Left forelimb (tissue), 1 donor: ENCODE results near the gene ZBTB49.
"Not testable (repeated sequence)": the region's sequence is repeated elsewhere in the genome, so short reads cannot be mapped to it uniquely, and the experiment has no call there.

Experiments used
- DNase-seq: peaks from one replicate; pipeline ENCODE4 v3.0.0-alpha.2; 2018; ENCODE audit warnings: low spot score

ZBTB49 gene, protein sequence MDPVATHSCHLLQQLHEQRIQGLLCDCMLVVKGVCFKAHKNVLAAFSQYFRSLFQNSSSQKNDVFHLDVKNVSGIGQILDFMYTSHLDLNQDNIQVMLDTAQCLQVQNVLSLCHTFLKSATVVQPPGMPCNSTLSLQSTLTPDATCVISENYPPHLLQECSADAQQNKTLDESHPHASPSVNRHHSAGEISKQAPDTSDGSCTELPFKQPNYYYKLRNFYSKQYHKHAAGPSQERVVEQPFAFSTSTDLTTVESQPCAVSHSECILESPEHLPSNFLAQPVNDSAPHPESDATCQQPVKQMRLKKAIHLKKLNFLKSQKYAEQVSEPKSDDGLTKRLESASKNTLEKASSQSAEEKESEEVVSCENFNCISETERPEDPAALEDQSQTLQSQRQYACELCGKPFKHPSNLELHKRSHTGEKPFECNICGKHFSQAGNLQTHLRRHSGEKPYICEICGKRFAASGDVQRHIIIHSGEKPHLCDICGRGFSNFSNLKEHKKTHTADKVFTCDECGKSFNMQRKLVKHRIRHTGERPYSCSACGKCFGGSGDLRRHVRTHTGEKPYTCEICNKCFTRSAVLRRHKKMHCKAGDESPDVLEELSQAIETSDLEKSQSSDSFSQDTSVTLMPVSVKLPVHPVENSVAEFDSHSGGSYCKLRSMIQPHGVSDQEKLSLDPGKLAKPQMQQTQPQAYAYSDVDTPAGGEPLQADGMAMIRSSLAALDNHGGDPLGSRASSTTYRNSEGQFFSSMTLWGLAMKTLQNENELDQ

DNA sequence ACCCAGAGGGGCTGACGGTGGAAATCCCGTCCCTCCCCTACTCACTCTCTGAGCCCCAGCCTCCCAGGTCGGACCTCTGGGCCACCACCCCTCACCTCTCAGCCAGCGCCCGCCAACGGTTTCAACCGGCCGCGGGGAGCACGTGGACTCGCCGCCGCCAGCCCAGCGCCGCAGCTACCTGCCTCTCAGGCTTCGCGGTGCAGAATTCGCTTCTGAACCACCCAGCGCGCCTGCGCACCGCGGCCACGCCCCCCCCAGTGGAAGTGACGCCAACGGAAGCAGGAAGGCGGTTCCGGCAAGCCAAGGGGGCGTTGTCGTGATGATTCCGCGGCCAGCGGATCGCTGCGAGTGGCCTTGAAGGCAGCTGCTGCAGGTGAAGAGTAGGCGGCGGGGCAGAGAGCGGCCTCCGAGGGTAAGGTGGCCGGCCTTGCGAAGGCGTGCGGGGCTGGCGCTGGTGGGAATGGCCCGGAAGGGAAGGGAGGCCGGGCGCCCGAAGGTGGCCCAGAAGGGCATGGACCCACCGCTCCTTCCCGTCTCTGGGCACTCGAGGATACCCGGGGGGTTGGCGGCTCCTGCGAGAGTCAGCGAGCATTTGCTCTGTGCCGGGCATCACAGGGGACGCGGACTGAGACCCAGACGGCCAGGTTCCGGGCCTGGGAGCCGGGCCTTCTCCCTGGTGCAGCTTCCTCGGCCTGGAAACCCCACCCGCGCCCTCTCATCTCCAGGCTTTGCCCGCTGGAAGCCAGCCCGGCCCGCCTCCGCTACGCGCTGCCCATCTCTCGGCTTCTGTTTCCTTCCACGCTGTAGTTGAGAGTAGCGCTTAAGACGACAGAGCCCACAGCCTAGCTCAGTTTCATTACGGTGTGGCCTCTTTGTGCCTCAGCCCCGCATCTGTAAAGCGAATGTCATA is at the start of gene ZBTB49, which contains the start of gene LYAR:
Gene ZBTB49 (plus strand): TSS at position 311 of the 910 bp plus-strand sequence. CDS start 9,695 bp downstream, outside the sequence.
Gene LYAR (minus strand): TSS at position 214 of the 910 bp plus-strand sequence. CDS start 6,412 bp downstream, outside the sequence.
- peak; percentile 96 for DNase-seq

DNA sequence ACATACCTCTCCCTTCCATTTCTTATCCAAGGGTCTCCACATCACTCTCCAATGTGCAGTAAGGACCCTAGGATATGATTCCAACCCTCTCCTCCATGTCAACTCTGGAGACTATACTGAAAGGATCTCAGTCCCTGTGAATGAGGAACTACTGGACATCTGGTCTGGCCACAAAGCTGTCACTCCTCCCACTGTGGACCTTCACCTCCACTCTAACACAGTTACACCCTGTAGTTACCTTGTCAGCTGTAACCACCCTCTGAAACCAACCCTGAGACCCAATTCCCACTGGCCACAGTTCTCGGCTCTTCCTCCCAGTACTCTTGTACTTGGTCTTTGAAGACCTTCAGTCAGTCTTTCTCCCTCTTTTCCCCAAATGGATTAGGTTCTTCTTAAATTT is 44.9 kb upstream of the ZBTB49 start:
- no peak for DNase-seq

DNA sequence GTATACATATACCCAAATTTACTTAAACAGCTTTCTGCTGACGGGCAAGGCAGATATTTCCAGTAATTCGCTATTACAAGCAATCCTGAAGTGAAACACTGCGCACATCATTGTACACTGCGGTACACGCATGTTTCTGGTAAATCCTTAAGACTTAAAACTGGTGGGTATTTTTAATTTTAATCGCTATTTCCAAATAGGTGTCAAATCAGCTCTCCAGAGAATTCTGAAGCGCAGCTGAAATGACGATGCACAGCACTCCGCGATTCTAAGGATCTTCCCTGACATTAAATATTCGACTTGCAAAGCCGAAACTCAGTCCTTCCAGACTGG is 42.4 kb upstream of the ZBTB49 start:
- no peak for DNase-seq

DNA sequence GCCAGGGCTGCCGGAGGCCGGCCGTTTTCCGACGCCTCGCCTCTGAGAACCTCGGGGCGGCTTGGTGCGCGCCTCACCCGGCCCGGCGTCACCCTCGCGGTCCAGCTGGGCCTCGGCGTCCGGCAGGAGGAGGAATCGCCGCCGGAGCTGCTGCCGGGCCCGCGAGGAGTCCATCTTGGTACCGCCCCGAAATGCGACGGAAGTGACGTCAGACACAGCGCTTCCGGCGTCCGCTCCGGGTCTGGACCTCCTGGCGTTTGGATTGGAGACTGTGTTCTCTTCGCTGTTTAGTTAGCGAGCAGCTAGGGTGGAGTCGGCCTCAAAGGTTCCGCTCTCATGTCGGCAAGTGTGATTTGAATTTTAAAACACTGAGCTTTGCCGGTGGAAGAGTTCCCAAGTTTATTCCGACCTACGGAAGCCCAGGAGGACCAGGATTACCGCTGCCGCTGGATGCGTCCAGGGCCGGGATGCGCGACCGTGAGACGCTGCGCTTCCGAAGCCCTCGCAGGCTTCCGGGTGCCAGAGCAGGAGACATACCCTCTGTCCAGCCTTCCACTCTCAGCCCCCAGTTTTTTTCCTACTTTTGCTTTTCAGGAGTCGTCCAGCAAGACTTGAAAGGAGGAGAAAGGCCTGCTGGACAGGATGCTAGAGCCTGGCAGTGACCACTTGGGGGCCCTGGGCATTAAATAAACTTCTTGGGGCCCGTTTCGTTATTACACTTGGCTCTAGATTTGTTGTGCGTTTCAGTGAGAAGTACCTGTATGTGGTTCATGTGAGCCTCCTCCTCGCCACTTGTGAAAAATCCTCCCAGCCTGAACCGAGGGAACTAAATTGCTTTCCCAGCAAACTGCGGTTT is 41.8 kb upstream of the ZBTB49 start, which contains the start of gene TMEM128:
Gene TMEM128 (minus strand): TSS at position 195 of the 856 bp plus-strand sequence. CDS start 21 bp downstream, at position 174.
- peak; percentile 97 for DNase-seq

DNA sequence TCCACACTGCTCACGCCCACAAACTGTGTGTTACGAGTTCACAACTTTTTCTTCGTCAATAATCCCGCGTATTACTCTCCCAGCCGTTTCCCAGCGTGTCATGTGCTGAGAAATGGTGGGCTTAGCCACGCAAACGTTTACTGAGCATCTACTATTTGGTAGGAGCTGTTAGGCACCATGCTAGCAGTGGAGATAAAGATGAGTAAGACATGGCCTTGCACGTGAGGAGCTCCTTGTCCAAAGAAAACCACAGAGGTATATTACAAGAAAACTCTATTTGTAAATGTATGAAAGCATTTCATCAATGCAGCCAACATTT is 41.2 kb upstream of the ZBTB49 start:
- DNase-seq: no peak

DNA sequence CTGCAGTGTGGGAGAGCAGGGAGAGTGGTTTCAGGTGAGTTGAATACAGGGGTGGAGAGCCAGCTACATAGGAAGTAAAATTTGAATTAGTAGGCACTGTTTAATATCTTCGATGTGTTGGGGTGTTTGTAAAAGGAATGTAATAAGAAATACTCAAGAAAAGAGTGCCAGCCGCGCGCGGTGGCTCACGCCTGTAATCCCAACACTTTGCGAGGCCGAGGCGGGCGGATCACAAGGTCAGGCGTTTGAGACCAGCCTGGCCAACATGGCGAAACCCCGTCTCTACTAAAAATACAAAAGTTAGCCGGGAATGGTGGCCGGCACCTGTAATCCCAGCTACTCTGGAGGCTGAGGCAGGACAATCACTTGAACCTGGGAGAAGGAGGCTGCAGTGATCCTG is 40.7 kb upstream of the ZBTB49 start:
- DNase-seq: not testable (repeated sequence)

DNA sequence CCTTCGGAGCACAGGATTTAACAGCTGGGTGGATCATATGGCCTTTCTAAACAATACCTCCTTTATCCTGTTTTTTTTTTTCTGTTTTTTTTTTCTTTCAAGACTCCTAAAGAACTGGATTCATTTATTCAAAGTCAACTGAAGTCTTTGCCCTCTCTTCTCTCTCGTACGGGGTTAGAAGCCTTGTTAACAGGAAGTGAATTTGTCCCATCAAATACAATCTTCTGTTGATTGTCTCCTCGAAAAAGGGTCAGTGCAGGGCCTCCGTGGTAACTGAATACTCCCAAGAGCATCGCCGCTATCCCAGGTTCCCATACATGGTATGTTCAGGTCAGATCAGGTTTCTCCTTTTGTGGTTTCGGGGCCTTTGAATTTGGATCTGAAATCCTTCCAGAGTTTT is 40.2 kb upstream of the ZBTB49 start:
- no peak for DNase-seq

DNA sequence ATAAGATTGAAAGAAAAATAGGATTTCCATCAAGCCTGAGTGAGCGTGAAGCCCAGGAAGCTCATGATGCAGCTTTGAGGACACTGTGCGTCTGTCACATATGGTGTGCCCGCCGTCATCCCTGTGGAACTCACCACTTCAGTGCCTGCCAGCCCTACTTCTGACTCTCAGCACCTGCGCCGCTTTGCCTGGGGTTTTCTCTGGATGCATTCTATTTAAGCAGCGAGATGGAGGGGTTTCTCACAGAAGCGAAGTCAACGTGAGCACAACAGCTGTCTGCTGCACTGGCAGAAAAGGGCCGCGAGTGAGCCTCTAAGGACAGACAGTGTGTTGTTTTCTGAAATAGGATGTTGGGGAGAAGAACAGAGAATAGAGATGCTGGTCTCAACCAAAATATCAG is 35.9 kb upstream of the ZBTB49 start:
- no peak for DNase-seq

DNA sequence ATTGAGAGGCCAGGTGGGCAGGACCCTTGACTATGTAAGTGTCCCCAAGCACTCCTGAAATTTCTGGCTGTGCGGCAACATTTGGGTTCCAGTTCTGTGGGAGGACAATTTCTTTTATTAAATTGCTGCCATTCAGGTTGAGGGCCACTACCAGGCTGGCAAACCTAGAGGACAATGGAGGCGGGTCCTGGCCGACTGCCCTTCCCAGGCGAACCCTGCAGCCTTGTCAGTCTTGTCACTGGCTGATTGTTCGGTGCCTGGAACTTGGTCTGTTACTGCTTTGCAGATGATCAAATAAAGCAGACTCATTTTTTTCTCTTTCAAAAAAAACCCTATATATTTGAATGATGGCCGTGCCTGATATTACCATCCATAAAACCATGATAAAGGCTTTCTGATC is 35.4 kb upstream of the ZBTB49 start:
- no peak for DNase-seq

DNA sequence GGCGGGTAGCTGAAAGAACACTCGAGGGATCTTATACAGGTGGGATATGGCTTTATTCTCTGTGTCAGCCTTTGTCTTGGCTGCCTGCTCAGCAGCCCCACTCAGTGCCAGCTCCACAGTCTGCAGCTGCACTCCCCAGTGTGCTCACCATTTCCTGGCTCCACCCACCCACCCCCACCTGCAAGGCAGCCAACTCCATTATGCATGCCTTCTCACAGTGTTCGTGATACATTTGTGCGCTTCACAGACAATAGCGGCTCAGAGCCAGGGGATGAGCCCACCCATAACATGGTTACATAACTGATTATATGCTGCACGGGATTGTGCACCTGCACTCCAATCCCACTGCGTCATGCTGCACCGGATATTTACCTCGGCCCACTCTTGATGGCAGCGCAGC is 33.3 kb upstream of the ZBTB49 start:
- no peak for DNase-seq

DNA sequence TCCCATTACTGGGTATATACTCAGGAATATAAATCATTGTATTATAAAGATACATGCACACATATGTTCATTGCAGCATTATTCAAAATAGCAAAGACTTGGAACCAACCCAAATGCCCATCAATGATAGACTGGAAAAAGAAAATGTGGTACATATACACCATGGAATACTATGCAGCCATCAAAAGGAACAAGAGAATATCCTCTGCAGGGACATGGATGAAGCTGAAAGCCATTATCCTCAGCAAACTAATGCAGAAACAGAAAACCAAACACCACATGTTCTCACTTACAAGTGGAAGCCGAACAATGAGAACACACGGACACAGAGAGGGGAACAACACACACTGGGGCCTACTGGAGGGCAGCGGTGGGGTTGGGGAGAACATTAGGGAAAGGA is 32.3 kb upstream of the ZBTB49 start:
- DNase-seq: not testable (repeated sequence)

DNA sequence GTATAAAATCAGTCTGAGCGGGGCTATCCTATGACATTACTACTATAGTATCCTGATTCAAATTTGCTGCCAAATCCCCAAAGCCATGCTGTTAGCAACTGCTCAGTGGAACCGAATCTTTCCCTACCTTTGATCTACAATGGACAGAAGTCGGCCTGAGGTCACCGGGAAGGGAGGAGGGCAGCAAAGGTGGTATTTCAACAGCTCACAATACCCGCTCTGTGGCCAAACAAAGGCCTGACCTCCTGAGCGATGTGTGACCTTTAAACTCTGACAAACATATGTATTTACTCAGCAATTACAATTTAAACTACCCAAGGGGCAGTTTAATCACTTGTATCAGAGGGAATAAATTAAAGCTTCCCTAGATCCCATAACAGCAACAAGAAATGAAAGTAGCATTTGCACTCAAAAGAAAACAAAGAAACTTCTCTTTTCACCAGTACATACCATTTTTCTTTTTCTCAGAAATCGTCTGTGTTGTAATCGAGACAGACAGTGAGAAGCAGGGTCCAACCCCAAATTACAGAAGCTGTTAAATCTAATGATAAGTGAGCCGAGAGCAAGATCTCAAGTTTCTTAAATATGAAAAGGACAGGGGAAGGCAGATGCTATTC is 30.5 kb upstream of the ZBTB49 start:
- no peak for DNase-seq

DNA sequence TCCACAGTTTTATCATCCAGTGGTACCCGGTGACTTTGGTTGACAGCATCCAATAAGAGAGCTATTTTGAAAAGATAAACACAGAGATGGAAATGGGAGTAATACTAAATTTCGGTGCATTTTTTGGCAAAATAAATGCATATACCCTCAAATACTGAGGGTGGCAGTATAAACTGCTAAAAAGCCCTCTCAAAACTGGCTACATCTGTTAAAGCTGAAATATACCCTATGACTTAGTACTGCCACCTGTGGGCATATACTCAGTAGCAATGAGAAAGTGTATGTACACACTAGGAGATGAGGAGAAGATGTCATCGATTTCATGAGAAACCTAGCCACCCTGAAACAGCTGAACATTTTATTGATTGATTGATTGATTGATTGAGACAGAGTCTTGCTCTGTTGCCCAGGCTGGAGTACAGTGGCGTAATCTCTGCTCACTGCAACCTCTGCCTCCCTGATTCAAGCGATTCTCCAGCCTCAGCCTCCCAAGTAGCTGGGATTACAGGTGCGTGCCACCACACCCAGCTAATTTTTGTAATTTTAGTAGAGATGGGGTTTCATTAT is 29.8 kb upstream of the ZBTB49 start:
- DNase-seq: no peak

DNA sequence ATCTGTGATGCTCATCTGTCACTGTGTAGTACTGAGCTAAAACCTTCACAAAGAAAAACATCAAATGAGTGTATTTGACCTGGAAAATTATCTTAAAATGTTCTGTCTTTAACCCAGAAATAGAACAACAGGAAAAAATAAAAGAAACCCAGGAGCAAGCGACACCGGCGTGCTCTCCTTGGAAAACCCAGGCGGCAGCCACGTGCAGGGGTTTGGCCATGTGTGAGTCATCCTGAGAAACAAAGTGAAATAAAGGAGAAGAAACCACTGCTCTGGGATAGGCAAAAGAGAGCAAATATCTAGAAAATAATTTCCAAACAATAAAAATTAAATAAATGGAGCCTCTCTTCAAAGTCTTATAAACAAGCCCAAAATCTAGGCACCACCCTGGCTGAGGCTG is 22.1 kb upstream of the ZBTB49 start:
- DNase-seq: no peak

DNA sequence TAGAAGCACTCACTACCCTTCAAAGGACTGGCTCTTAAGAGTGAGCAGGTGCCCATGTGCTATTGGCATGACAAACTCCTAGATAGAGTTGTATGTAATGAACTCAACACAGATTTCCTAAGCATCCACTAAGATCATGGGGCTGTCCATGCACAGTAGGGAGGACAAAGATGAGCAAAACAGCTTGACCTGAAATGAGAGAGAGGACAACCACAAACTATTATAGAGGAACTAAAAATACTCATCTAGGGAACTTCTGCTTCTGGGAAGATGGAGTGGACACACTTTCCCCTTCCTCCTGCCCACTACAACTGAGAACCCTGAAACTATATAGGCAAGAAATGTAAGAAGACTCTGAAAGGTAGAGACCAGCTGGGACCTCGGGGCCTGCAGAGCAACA is 21.3 kb upstream of the ZBTB49 start:
- DNase-seq: no peak

DNA sequence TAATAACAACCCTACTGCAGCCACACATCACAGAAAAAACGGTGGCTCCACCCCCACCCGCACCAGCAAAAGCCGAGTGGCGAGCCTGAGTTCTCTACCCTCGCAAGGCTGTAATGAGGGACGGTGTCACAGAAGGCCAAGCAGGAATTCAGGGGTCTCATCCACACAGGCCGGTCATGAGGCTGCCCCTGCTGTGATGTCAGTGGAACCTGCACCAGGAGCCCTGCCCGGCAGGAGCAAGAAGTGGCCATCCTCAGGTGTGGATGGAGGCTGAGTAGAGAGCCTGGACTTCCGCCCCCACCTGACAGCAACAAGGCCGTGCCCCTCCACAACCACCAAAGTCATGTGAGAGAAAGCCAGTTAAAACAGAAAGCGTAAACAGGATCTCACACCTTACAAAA is 20.7 kb upstream of the ZBTB49 start:
- no peak for DNase-seq

DNA sequence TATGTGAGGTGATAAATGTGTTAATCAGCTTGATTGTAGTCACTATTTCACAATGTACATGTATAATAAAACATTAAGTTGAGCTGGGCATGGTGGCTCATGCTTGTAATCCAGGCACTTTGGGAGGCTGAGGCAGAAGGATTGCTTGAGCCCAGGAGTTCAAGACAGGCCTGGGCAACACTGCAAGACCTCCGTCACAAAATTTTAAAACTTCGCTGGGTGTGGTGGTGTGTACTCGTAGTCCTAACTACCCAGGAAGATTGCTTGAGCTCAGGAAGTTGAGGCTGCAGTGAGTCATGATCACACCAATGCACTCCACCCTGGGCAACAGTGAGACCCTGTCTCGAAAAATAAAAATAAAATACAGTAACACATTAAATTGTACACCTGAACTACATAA is 20.2 kb upstream of the ZBTB49 start:
- no peak for DNase-seq

DNA sequence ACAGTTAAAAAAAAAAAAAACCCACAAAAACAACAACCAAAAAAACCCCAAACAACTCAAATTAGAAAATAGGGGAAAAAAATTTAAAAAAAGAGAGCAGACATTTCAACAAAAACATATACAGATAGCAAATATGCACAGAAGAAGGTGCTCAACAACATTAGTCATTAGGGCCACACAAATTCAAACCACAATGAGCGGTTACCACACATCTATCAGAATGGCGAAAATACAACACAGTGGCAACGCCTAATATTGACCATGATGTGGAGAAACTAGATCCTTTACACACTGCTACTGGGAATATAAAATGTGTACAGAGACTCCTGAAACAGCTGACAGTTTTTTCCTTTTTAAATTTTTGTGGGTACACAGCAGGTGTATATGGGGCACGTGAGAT is 19.5 kb upstream of the ZBTB49 start:
- DNase-seq: no peak

DNA sequence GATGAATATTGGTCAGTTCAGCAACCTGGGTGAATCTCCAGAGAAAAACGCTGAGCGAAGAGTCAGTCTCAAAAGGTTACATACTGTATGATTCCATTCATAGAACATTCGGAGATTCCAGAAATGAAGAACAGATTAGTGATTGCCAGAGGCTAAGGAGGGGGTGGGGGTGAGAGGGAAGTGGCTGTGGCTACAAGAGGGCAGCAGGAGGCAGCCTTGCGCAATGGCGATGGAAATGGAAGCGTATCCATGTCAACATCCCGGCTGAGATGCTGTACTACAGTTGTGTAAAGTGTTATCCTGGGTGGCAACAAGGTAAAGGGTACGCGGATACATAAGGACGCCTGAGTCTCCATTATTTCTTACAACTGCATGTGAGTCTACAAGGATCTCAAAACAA is 18.1 kb upstream of the ZBTB49 start:
- DNase-seq: no peak

DNA sequence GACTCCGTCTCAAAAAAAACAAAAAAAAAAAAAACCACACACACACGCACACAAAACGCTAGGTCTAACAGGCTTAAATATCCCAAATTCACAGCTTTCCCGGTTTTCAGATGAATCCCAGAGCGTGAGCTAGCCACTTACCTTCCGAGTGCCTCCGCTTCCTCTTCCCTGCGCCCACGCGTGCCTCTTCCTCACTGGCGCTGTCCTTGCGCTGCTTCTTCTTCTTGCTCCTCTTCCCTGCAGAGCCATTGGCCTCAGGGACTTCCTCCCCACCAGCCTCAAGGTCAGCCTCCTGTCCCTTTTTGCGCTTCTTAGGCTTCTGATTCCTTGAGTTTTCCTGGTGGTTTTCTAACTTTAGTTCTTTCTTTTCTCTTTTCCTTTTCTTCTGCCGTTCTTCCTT is 15.8 kb upstream of the ZBTB49 start:
- DNase-seq: no peak

DNA sequence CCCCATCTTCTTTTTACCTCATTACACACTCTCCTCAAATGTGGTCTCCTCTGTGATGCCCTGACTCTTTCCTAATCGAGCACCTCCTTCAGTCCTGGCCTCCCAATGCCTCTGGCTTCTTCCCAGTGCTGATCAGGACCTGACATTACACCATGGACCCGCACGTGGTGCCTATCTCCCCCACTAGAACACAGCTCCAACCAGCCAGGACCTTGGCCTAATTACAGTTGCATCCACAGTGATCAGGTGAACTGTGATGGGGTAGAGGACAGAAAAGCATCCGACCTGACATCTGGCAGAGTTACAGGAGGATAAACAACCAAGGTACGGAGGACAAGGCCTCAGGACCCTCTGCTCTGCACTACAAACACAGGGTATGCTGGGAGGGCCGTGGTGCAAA is 12.5 kb upstream of the ZBTB49 start:
- no peak for DNase-seq
